ENCODE results near the gene ZNF205. TPM values are rescaled to one million over a fixed set of nuclear protein-coding genes. Genes with fewer than 3 reads are reported as not detected.

ZNF205 gene
- total RNA-seq, 4 donors from 2014 or later, result 10.6 to 25.0 (median 17.1) TPM

- Histone ChIP-seq H3K27ac (replicated peaks in 1 of 4) (no peak overlapping the region), H3K9me3 (no peaks in the 10 kb centered on the region), H3K36me3 (peaks cover 21 to 38% (median 34%) of the 10 kb centered on the region in 4 donors), H3K4me3 (no peak overlapping the region), H3K4me1 (peaks cover 4 to 20% (median 7%) of the 10 kb centered on the region in 4 donors), H3K27me3 (no peaks in the 10 kb centered on the region)
- TF ChIP-seq POLR2A (IDR thresholded peaks at IDR 0.05; ENCODE audit: low read depth) (no peak), EP300 (IDR thresholded peaks at IDR 0.05) (no peak), POLR2AphosphoS5 (IDR thresholded peaks at IDR 0.05) (no peak), CTCF (IDR thresholded peaks at IDR 0.05) (no peak)
- DNase-seq (ENCODE audit: extremely low spot score), result no peak
- WGBS, result 83% methylated on average over 6 of the region's 18 CpGs
- intact Hi-C loops (cut with DNase I), result no loop called here
Observed at GRCh38 chr16:3144321-3144983, 32.1 kb downstream of the ZNF205 start.

GRCh38 chr16:3145151-3145550, 32.8 kb downstream of the ZNF205 start:
- no peak overlapping the region for H3K4me3 ChIP-seq
- H3K4me1 ChIP-seq, result peaks cover 11 to 24% (median 14%) of the 10 kb centered on the region in 4 donors
- H3K36me3 ChIP-seq, result peaks cover 21 to 31% (median 27%) of the 10 kb centered on the region in 4 donors
- H3K27me3 ChIP-seq, result no peaks in the 10 kb centered on the region
- DNase-seq (ENCODE audit: extremely low spot score), result no peak
- 87% methylated on average over 10 of the region's 10 CpGs for WGBS
- H3K27ac ChIP-seq (replicated peaks in 1 of 4), result no peak overlapping the region
- intact Hi-C loops (cut with DNase I), result no loop called here
- no peak for TF ChIP-seq CTCF (IDR thresholded peaks at IDR 0.05)
- H3K9me3 ChIP-seq, result no peaks in the 10 kb centered on the region

- Histone ChIP-seq H3K4me1 (peaks cover 14 to 24% (median 16%) of the 10 kb centered on the region in 4 donors), H3K4me3 (no peak overlapping the region), H3K36me3 (peaks cover 20 to 26% (median 23%) of the 10 kb centered on the region in 4 donors), H3K27ac (replicated peaks in 1 of 4) (no peak overlapping the region), H3K27me3 (no peaks in the 10 kb centered on the region), H3K9me3 (no peaks in the 10 kb centered on the region)
- TF ChIP-seq POLR2AphosphoS5 (IDR thresholded peaks at IDR 0.05) (no peak), POLR2A (IDR thresholded peaks at IDR 0.05; ENCODE audit: low read depth) (no peak), CTCF (IDR thresholded peaks at IDR 0.05) (no peak), EP300 (IDR thresholded peaks at IDR 0.05) (no peak)
- intact Hi-C loops (cut with DNase I), result no loop called here
- no peak for DNase-seq (ENCODE audit: extremely low spot score)
- WGBS, result 83% methylated on average over 12 of the region's 12 CpGs
Observed at GRCh38 chr16:3145660-3146059, 33.3 kb downstream of the ZNF205 start.

DNA sequence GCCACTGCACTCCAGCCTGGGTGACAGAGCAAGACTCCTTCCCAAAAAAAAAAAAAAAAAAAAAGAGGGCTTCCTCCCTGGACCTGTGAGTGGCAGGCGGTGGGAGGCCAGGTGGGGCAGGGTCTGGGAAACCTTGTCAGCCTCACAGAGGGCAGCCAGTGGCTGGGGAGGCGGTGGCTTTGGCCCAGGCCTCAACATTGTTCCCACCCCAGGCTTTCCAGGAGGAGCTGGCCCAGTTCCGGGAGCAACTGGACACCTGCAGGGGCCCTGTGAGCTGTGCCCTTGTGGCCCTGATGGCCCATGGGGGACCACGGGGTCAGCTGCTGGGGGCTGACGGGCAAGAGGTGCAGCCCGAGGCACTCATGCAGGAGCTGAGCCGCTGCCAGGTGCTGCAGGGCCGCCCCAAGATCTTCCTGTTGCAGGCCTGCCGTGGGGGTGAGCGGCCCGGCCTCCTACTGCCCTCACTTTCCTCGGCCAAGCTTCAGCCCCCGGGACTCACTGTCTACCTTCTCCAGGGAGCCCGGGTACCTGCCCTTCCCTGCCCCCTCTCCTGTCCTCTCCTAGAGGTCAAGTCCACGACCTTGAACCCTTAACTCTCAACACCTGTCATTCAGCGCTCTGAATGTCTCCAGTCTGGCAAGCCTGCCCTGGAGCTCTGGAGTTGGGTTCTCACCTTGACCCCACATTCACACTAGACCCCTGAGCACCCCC, 34.8 kb downstream of the ZNF205 start:
- Histone ChIP-seq H3K4me1 (peaks cover 30 to 33% (median 31%) of the 10 kb centered on the region in 4 donors), H3K9me3 (no peaks in the 10 kb centered on the region), H3K27ac (replicated peaks in 1 of 4) (no peak overlapping the region), H3K4me3 (no peak overlapping the region), H3K27me3 (no peaks in the 10 kb centered on the region), H3K36me3 (peaks cover 4 to 10% (median 8%) of the 10 kb centered on the region in 4 donors)
- TF ChIP-seq EP300 (IDR thresholded peaks at IDR 0.05) (no peak), POLR2AphosphoS5 (IDR thresholded peaks at IDR 0.05) (no peak), CTCF (IDR thresholded peaks at IDR 0.05) (no peak), POLR2A (IDR thresholded peaks at IDR 0.05; ENCODE audit: low read depth) (no peak)
- no peak for DNase-seq (ENCODE audit: extremely low spot score)
- WGBS, result 96% methylated on average over 12 of the region's 16 CpGs
- intact Hi-C loops (cut with DNase I), result no loop called here
